ENCODE measurements around the gene TFB2M. TPM values are rescaled to one million over a fixed set of nuclear protein-coding genes. Genes with fewer than 3 reads are reported as not detected.
"Not testable (repeated sequence)": the region's sequence is repeated elsewhere in the genome, so short reads cannot be mapped to it uniquely, and the experiment has no call there.

Gene TFB2M
- 10 to 100 TPM in 1 of 2 experiments, 1 to 10 TPM in 1; 7.2 to 13.9 TPM for total RNA-seq

- no peaks in the 10 kb centered on the region for H3K9me3 Mint-ChIP-seq (ENCODE audit: low read depth)
- peaks cover 47% of the 10 kb centered on the region for H3K4me1 Mint-ChIP-seq
- ATAC-seq (peak; percentile 89), DNase-seq (peak; percentile 98)
- H3K27ac Mint-ChIP-seq: peak within 1 kb of the TSS; percentile 98
- peaks cover 7% of the 10 kb centered on the region for H3K36me3 Mint-ChIP-seq
- H3K27me3 Mint-ChIP-seq: no peaks in the 10 kb centered on the region
- peak within 1 kb of the TSS; percentile 97 for H3K4me3 Mint-ChIP-seq
- CTCF ChIA-PET: interaction anchor here (1.4 to 1.8 kb wide), 4 partner anchors 9 to 73 kb away, joined by 3 to 5 read pairs (median 4); no protein-coding TSS in a partner anchor
Observed at GRCh38 chr1:246566128-246566812, at the start of gene TFB2M, which contains the start of gene CNST. Gene TFB2M (minus strand): TSS chr1:246566261. CDS start chr1:246566138, 123 bp downstream. Gene CNST (plus strand): TSS chr1:246566456. CDS start chr1:246591563, 25,107 bp downstream.

GRCh38 chr1:246613096-246613758 lies 47.2 kb upstream of the TFB2M start:
- Mint-ChIP-seq H3K27ac (no peak overlapping the region), H3K27me3 (no peaks in the 10 kb centered on the region), H3K36me3 (peaks cover 13% of the 10 kb centered on the region), H3K9me3 (ENCODE audit: low read depth) (no peaks in the 10 kb centered on the region), H3K4me3 (no peak overlapping the region), H3K4me1 (peaks cover 20% of the 10 kb centered on the region)
- no peak for ATAC-seq
- CTCF ChIA-PET: no interaction called here
- DNase-seq: no peak

GRCh38 chr1:246609632-246610031 lies 43.6 kb upstream of the TFB2M start:
- no peaks in the 10 kb centered on the region for H3K27me3 Mint-ChIP-seq
- DNase-seq: no peak
- peaks cover 16% of the 10 kb centered on the region for H3K36me3 Mint-ChIP-seq
- no peak overlapping the region for H3K4me3 Mint-ChIP-seq
- H3K9me3 Mint-ChIP-seq (ENCODE audit: low read depth): no peaks in the 10 kb centered on the region
- no peak overlapping the region for H3K27ac Mint-ChIP-seq
- no peak for ATAC-seq
- CTCF ChIA-PET: no interaction called here
- H3K4me1 Mint-ChIP-seq: peaks cover 22% of the 10 kb centered on the region

GRCh38 chr1:246608616-246609376 lies 42.7 kb upstream of the TFB2M start:
- H3K4me3 Mint-ChIP-seq: no peak overlapping the region
- no peaks in the 10 kb centered on the region for H3K9me3 Mint-ChIP-seq (ENCODE audit: low read depth)
- peak; percentile 50 for DNase-seq
- ATAC-seq: peak; percentile 47
- CTCF ChIA-PET: interaction anchor here (1.1 to 1.2 kb wide), 2 partner anchors 11 to 42 kb away, joined by 3 to 4 read pairs; partner anchors contain the start of genes CNST and TFB2M
- peaks cover 22% of the 10 kb centered on the region for H3K4me1 Mint-ChIP-seq
- no peak overlapping the region for H3K27ac Mint-ChIP-seq
- H3K27me3 Mint-ChIP-seq: no peaks in the 10 kb centered on the region
- H3K36me3 Mint-ChIP-seq: peaks cover 15% of the 10 kb centered on the region

- Mint-ChIP-seq H3K36me3 (peaks cover 21% of the 10 kb centered on the region), H3K27me3 (no peaks in the 10 kb centered on the region), H3K4me3 (no peak overlapping the region), H3K4me1 (peaks cover 32% of the 10 kb centered on the region), H3K27ac (no peak overlapping the region), H3K9me3 (ENCODE audit: low read depth) (peaks cover 2% of the 10 kb centered on the region)
- CTCF ChIA-PET: no interaction called here
- ATAC-seq: no peak
- DNase-seq: no peak
Observed at GRCh38 chr1:246607462-246607861, 41.4 kb upstream of the TFB2M start.

- DNase-seq; H3K4me3 Mint-ChIP-seq; ATAC-seq; H3K9me3 Mint-ChIP-seq (ENCODE audit: low read depth); H3K27ac Mint-ChIP-seq; H3K27me3 Mint-ChIP-seq; CTCF ChIA-PET: not testable (repeated sequence)
- Mint-ChIP-seq H3K4me1 (peaks cover 38% of the 10 kb centered on the region), H3K36me3 (peaks cover 21% of the 10 kb centered on the region)
Observed at GRCh38 chr1:246605231-246605630, 39.2 kb upstream of the TFB2M start.

- CTCF ChIA-PET: interaction anchor here (1.0 to 1.6 kb wide), 2 partner anchors 23 to 37 kb away, joined by 3 to 4 read pairs; partner anchors contain the start of genes CNST and TFB2M
- Mint-ChIP-seq H3K4me3 (no peak overlapping the region), H3K36me3 (peaks cover 16% of the 10 kb centered on the region), H3K4me1 (peaks cover 19% of the 10 kb centered on the region), H3K27me3 (no peaks in the 10 kb centered on the region), H3K9me3 (ENCODE audit: low read depth) (peaks cover 2% of the 10 kb centered on the region), H3K27ac (no peak overlapping the region)
- peak; percentile 90 for ATAC-seq
- peak; percentile 71 for DNase-seq
Observed at GRCh38 chr1:246602194-246602593, 36.1 kb upstream of the TFB2M start.

- peaks cover 19% of the 10 kb centered on the region for H3K4me1 Mint-ChIP-seq
Observed at GRCh38 chr1:246600579-246600978, 34.5 kb upstream of the TFB2M start.

GRCh38 chr1:246599315-246599714 lies 33.3 kb upstream of the TFB2M start:
- Mint-ChIP-seq H3K27me3 (no peaks in the 10 kb centered on the region), H3K36me3 (peaks cover 16% of the 10 kb centered on the region), H3K4me3 (no peak overlapping the region), H3K4me1 (peaks cover 19% of the 10 kb centered on the region), H3K9me3 (ENCODE audit: low read depth) (peaks cover 2% of the 10 kb centered on the region), H3K27ac (no peak overlapping the region)
- CTCF ChIA-PET: no interaction called here
- DNase-seq (no peak), ATAC-seq (no peak)

More at GRCh38 chr1:246600579-246600978, 34.5 kb upstream of the TFB2M start:
- no peak for ATAC-seq
- H3K4me3 Mint-ChIP-seq: no peak overlapping the region
- peaks cover 2% of the 10 kb centered on the region for H3K9me3 Mint-ChIP-seq (ENCODE audit: low read depth)
- H3K27ac Mint-ChIP-seq: no peak overlapping the region
- peaks cover 16% of the 10 kb centered on the region for H3K36me3 Mint-ChIP-seq
- CTCF ChIA-PET: no interaction called here
- DNase-seq: no peak
- no peaks in the 10 kb centered on the region for H3K27me3 Mint-ChIP-seq

GRCh38 chr1:246597971-246598370 lies 31.9 kb upstream of the TFB2M start:
- H3K4me3 Mint-ChIP-seq: no peak overlapping the region
- no peak overlapping the region for H3K27ac Mint-ChIP-seq
- no peaks in the 10 kb centered on the region for H3K9me3 Mint-ChIP-seq (ENCODE audit: low read depth)
- no peaks in the 10 kb centered on the region for H3K27me3 Mint-ChIP-seq
- no peak for ATAC-seq
- CTCF ChIA-PET: interaction anchor here (0.6 to 1.5 kb wide), 2 partner anchors 10 to 246 kb away, joined by 3 read pairs; no protein-coding TSS in a partner anchor
- peaks cover 12% of the 10 kb centered on the region for H3K36me3 Mint-ChIP-seq
- H3K4me1 Mint-ChIP-seq: peaks cover 12% of the 10 kb centered on the region
- no peak for DNase-seq

- Mint-ChIP-seq H3K4me3 (no peak overlapping the region), H3K4me1 (peaks cover 7% of the 10 kb centered on the region), H3K9me3 (ENCODE audit: low read depth) (no peaks in the 10 kb centered on the region), H3K36me3 (peaks cover 17% of the 10 kb centered on the region), H3K27ac (no peak overlapping the region), H3K27me3 (no peaks in the 10 kb centered on the region)
- CTCF ChIA-PET: interaction anchor here (1.5 kb wide), 1 partner anchor 11 kb away, joined by 3 read pairs; no protein-coding TSS in a partner anchor
- ATAC-seq (no peak), DNase-seq (no peak)
Observed at GRCh38 chr1:246597340-246597739, 31.3 kb upstream of the TFB2M start.

GRCh38 chr1:246595146-246595545 lies 29.1 kb upstream of the TFB2M start:
- peaks cover 10% of the 10 kb centered on the region for H3K4me1 Mint-ChIP-seq
- H3K27me3 Mint-ChIP-seq: no peaks in the 10 kb centered on the region
- DNase-seq (no peak), ATAC-seq (no peak)
- no peak overlapping the region for H3K27ac Mint-ChIP-seq
- CTCF ChIA-PET: interaction anchor here (0.6 kb wide), 1 partner anchor 56 kb away, joined by 3 read pairs; no protein-coding TSS in a partner anchor
- no peaks in the 10 kb centered on the region for H3K9me3 Mint-ChIP-seq (ENCODE audit: low read depth)
- no peak overlapping the region for H3K4me3 Mint-ChIP-seq
- H3K36me3 Mint-ChIP-seq: peaks cover 32% of the 10 kb centered on the region

- Mint-ChIP-seq H3K27me3 (no peaks in the 10 kb centered on the region), H3K9me3 (ENCODE audit: low read depth) (peaks cover 2% of the 10 kb centered on the region), H3K4me1 (peaks cover 12% of the 10 kb centered on the region), H3K27ac (no peak overlapping the region), H3K36me3 (peaks cover 33% of the 10 kb centered on the region), H3K4me3 (no peak overlapping the region)
- ATAC-seq (no peak), DNase-seq (no peak)
- CTCF ChIA-PET: interaction anchor here (0.6 kb wide), 1 partner anchor 68 kb away, joined by 4 read pairs; no protein-coding TSS in a partner anchor
Observed at GRCh38 chr1:246592695-246593094, 26.6 kb upstream of the TFB2M start.

Measured in activated CD8-positive, alpha-beta memory T cell treated with anti-CD3 and anti-CD28 coated beads, Interleukin-2, amount 10 ng/mL, durations not matched to agents 7 days and 5 days (primary cell).